Right atrium auricular region (tissue), 2 donors: ENCODE data around the gene ASCL3. TPM values are rescaled to one million over a fixed set of nuclear protein-coding genes. Genes with fewer than 3 reads are reported as not detected.

ENCODE experiments used
- DNase-seq: peaks from one replicate; pipeline ENCODE4 v3.0.0-alpha.2; 2019; ENCODE audit warnings: low spot score
- H3K27ac ChIP-seq, 2 donors: fragments of 200-600 bp; sonication (generic); 1 replicate in 1 of 2; 2 replicates in 1 of 2; pipeline ENCODE4 v1.5.1; 2016 to 2019
- H3K27me3 ChIP-seq, 2 donors: fragments of 200-600 bp; sonication (generic); one replicate each; pipeline versions ENCODE4 v1.5.1 to v1.6.0; 2017 to 2019
- H3K36me3 ChIP-seq: fragments of 200-600 bp; sonication (generic); one replicate; pipeline ENCODE4 v1.5.1; 2016
- H3K4me1 ChIP-seq, 2 donors: fragments of 200-600 bp; sonication (generic); one replicate each; pipeline versions ENCODE4 v1.5.1 to v1.6.0; 2017 to 2019
- H3K4me3 ChIP-seq, 2 donors: fragments of 200-600 bp; sonication (generic); 1 replicate in 1 of 2; 2 replicates in 1 of 2; pipeline ENCODE4 v1.5.1; 2017 to 2019; ENCODE audit warnings: mild to moderate bottlenecking in 1 of 2, moderate library complexity in 1 of 2
- H3K9me3 ChIP-seq, 2 donors: fragments of 200-600 bp; sonication (generic); one replicate each; pipeline ENCODE4 v1.5.1; 2019
- total RNA-seq, 2 donors: library from RNA; depleted of rRNA; stranded (reverse); fragments of >200 nt; gene quantifications; one replicate each; pipeline ENCODE4 v1.1.0, GENCODE V29; 2016
- TF ChIP-seq, protein P1 (sequence below), 2 donors: fragments of 200-600 bp; sonication (generic); IDR thresholded peaks; one replicate each; pipeline ENCODE4 v1.5.1; 2019; ENCODE audit warnings: antibody characterized with exemption in 2 of 2

Gene ASCL3
- total RNA-seq, 2 donors from 2014 or later = not detected

DNA sequence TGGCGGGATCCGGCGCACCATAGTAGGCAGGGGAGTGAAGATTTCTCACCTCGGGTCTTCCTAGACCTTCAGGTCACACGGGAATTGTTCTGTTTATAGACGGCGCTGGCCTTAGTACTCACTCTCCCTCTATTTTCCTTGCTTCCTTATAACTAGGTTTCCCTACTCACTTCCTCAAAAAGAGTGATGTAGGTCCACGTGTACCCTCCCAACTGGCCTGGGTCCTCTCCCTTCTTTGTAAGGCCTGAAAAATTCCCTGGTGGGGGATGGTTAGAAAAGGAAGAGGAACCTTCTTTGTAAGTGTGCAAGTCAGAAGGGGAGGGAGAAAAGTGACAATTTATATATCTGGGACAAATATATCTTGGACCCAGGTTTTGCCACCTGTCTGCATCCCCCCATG is 24.4 kb upstream of the ASCL3 start:
- Histone ChIP-seq H3K36me3 (no peaks in the 10 kb centered on the region), H3K4me3 (no peak overlapping the region), H3K9me3 (no peaks in the 10 kb centered on the region), H3K27me3 (no peaks in the 10 kb centered on the region), H3K27ac (no peak overlapping the region), H3K4me1 (peaks cover 0 to 20% of the 10 kb centered on the region in 2 donors)
- TF ChIP-seq, protein P1, sequence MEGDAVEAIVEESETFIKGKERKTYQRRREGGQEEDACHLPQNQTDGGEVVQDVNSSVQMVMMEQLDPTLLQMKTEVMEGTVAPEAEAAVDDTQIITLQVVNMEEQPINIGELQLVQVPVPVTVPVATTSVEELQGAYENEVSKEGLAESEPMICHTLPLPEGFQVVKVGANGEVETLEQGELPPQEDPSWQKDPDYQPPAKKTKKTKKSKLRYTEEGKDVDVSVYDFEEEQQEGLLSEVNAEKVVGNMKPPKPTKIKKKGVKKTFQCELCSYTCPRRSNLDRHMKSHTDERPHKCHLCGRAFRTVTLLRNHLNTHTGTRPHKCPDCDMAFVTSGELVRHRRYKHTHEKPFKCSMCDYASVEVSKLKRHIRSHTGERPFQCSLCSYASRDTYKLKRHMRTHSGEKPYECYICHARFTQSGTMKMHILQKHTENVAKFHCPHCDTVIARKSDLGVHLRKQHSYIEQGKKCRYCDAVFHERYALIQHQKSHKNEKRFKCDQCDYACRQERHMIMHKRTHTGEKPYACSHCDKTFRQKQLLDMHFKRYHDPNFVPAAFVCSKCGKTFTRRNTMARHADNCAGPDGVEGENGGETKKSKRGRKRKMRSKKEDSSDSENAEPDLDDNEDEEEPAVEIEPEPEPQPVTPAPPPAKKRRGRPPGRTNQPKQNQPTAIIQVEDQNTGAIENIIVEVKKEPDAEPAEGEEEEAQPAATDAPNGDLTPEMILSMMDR (IDR thresholded peaks at IDR 0.05) = no peak
- DNase-seq = no peak

DNA sequence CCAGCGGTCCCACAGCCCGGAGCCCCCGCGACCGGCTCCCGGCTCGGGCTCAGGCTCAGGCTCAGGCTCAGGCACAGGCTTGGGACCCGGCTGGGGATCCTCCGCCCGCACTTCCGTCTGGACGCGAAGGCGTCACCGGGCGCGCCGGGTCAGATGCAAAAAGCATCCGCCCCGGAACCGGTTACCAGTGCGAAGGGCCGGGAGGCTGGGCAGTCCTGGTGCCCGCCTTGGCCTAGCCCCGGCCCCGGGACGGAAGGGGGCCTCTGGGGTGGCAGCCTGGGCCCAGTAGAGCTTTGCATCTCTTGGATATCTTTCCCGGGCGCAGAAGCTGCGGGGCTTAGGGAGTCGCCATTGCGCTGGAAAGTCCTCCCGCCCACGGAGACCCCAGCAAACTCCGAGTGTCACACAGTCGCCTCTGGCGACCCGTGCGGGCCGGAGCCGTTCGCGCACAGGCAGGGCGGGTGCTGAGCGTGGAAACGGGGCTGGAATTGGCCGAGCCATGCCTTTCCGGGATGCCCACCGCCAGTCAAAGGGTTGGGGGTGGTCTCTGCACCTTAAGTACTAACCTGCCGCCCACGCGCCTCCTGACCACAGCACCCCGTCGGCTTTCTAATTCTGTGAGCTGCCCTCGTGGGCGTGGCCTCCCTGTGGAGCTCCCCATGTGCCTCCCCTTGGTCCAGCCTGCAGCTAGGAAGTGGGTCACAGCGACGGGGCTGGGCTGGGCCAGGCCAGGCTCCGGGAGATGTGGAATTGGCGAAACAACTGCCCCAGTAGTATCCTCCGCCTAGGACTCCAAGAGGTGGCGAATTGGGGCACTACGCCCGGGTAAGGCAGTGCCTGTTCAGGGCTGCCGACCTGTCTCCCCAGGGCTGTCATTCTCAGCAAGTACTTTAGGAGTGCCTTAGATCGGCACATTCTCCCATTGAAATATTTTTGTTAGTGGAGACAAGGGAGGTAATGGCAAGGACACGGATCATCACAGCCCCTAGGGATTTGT is 21.8 kb upstream of the ASCL3 start, which contains the start of gene TMEM9B:
Gene TMEM9B, minus strand, starts transcription at position 119 of the 997 bp plus-strand sequence. CDS start 129 bp downstream, outside the sequence.
- TF ChIP-seq, protein P1 (IDR thresholded peaks at IDR 0.05) = no peak
- Histone ChIP-seq H3K36me3 (no peaks in the 10 kb centered on the region), H3K27ac (peak within 1 kb of the TSS; percentile 91 to 92), H3K4me3 (peak within 1 kb of the TSS; percentile 87 to 88), H3K4me1 (peaks cover 0 to 27% of the 10 kb centered on the region in 2 donors), H3K9me3 (no peaks in the 10 kb centered on the region), H3K27me3 (no peaks in the 10 kb centered on the region)
- DNase-seq = peak; percentile 92

DNA sequence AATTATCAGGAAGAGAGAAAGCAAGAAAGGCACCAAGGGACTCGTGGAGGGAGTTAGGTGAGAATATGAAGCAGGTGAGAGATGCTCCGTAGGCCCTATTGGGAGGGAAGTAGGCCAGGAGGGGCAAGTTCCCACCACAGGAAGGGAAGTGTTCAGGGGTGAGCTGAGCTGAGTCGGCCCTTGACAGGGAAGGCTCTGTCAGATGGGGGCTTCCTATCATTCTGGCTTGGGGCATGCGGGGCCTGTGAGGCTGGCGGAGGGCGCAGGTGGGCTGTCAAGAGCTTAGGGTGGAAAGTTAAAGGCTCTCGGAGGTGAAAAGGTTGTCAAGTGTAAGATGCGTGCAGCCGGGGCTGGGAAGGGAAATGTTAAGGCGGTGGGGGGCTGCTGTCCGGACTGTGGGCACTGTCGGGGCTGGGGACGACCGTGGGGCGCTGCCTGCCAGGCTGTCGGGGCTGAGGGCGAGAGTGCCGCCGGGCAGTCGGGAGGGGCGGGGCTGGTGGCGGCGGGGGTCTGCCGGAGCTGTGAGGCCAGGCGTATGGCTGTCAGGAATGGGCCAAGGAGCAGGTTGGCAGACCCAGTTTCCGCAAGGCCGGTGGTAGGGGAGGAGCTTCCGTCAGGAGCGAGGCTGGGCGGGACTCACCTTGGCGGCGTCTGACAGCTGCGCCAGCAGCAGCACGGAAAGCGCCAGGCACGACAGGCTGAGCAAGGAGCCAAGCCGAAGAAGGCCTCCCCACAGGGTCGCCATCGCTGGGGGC is 20.9 kb upstream of the ASCL3 start:
- TF ChIP-seq, protein P1 (IDR thresholded peaks at IDR 0.05) = no peak
- H3K36me3 ChIP-seq = no peaks in the 10 kb centered on the region
- peaks cover 0 to 33% of the 10 kb centered on the region in 2 donors for H3K4me1 ChIP-seq
- no peaks in the 10 kb centered on the region for H3K27me3 ChIP-seq
- no peaks in the 10 kb centered on the region for H3K9me3 ChIP-seq
- H3K4me3 ChIP-seq = peak overlapping the region; percentile 87 to 88
- peak overlapping the region; percentile 91 to 92 for H3K27ac ChIP-seq
- DNase-seq = peak; percentile 77

DNA sequence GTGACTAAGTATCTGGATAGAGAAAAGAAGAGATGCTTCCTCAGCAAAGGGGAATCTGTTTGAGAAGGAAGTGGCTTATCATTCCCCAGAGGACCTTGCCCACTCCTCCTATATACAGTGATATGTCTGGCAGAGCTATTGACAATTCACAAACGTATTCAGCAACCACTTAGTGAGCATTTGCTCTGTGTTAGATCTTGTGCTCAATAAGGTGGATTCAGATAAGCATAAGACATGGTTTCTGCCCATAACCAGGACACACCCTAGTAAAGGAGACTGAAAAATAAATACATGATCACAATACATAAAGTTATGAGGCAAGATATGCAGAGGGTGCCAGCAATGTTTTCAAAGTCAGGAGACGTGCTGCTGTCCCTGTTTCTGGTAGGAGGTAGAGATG is 20.0 kb upstream of the ASCL3 start:
- DNase-seq = no peak
- Histone ChIP-seq H3K27ac (peak overlapping the region in 1 of 2 donors; percentile 92), H3K27me3 (no peaks in the 10 kb centered on the region), H3K4me1 (peaks cover 0 to 33% of the 10 kb centered on the region in 2 donors), H3K36me3 (no peaks in the 10 kb centered on the region), H3K9me3 (no peaks in the 10 kb centered on the region), H3K4me3 (no peak overlapping the region)
- TF ChIP-seq, protein P1 (IDR thresholded peaks at IDR 0.05) = no peak

DNA sequence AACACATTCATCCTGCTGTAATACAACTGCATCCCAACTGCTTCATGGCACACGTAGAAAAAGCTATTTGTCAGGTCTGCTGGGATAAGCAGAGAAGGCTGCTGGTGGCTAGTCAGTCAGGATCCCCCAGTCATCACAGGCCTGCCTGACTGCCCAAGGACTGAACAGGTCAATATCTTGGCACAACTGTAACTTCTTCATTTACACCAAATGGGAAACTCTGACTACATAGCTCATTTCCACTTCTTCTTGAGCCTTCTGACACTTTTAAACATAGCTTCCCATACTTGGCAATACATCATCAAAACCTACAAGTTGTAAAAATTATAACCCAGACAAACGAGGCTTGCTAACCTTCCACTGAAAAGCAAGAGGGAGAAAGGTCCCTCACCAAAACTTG is 18.6 kb upstream of the ASCL3 start:
- H3K4me3 ChIP-seq = no peak overlapping the region
- no peaks in the 10 kb centered on the region for H3K9me3 ChIP-seq
- H3K27ac ChIP-seq = no peak overlapping the region
- TF ChIP-seq, protein P1 (IDR thresholded peaks at IDR 0.05) = no peak
- no peaks in the 10 kb centered on the region for H3K36me3 ChIP-seq
- DNase-seq = no peak
- H3K4me1 ChIP-seq = peaks cover 0 to 33% of the 10 kb centered on the region in 2 donors
- no peaks in the 10 kb centered on the region for H3K27me3 ChIP-seq
